ENCODE data around the gene IFNA10. TPM values are rescaled to one million over a fixed set of nuclear protein-coding genes. Genes with fewer than 3 reads are reported as not detected.
"Not testable (repeated sequence)": the region's sequence is repeated elsewhere in the genome, so short reads cannot be mapped to it uniquely, and the experiment has no call there.

Gene IFNA10
- total RNA-seq (2012; rRNA removed) (not detected in 2 replicates), polyA plus RNA-seq (2012; rRNA removed) (not detected in 2 replicates), Bru-seq, nascent RNA (not detected), BruChase-seq, experiment 1, labeled RNA remaining after a 6-hour chase (not detected), BruChase-seq, experiment 2, labeled RNA remaining after a 2-hour chase (not detected)
- polyA plus RNA-seq (2012; cell fraction: cytosol; rRNA removed), result not detected in 2 replicates
- polyA plus RNA-seq (2012; cell fraction: nucleus; rRNA removed; ENCODE audit: low replicate concordance), result not detected in 2 replicates
- long read RNA-seq, result 0 reads

DNA sequence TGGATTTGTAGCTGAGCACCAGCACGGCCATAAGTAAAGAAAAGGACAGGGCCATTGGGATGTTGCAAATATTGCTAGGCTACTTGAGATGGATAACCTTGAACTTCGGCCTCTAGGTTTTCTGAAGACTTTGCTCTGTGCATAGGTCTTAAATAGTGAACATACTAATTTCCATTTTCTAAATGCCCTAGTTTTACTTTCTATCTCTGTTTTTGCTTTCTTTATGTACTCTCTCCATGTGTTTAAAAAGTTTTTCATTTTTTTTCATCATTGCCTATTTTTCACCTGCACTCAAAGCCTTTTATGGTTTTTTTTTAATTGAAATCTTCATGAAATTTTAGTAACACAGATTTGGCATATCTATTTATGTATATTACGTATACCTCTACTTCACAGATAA is at the start of gene IFNA10:
TSS of gene IFNA10 (minus strand) at position 101 of the 400 bp plus-strand sequence. CDS start at position 55, 46 bp downstream.
- H3K79me1 ChIP-seq (ENCODE audit: low read depth in 1 of 2, low read length in 2 of 2); H3K4me3 ChIP-seq (ENCODE audit: insufficient read depth, low read depth, low read length); BruUV-seq (replicated peaks); H3K18ac ChIP-seq (ENCODE audit: low read depth, low read length); POLR2A ChIA-PET (ENCODE audit: unreplicated experiment); H2BK5ac ChIP-seq (ENCODE audit: low read depth, low read length, poor library complexity, severe bottlenecking); H4K5ac ChIP-seq (ENCODE audit: low read depth, low read length); H3K27ac ChIP-seq (ENCODE audit: insufficient read depth, low read length); ATAC-seq (ENCODE audit: low read depth); H2BK120ac ChIP-seq (ENCODE audit: low read depth, low read length); dilution Hi-C loops (cut with HindIII; ENCODE audit: low sequenced_read_pairs, unreplicated experiment); CTCF ChIA-PET; H3K23ac ChIP-seq (ENCODE audit: low read depth, low read length); H2AK5ac ChIP-seq (ENCODE audit: low read depth, low read length); DNase-seq; H4K8ac ChIP-seq (ENCODE audit: low read depth in 2 of 2, low read length in 2 of 2); H3K14ac ChIP-seq (replicated peaks; ENCODE audit: low read depth, low read length); intact Hi-C loops (cut with micrococcal nuclease); H3K27me3 ChIP-seq (ENCODE audit: control insufficient read depth, insufficient read depth, low read length); H3K9me3 ChIP-seq (ENCODE audit: control insufficient read depth, insufficient read depth, low read length); H2AK9ac ChIP-seq (replicated peaks; ENCODE audit: low read depth, low read length, poor library complexity); H3K36me3 ChIP-seq (ENCODE audit: control insufficient read depth, insufficient read depth, low read length); H3K9ac ChIP-seq (ENCODE audit: low read depth, low read length); H3K4ac ChIP-seq (ENCODE audit: low read depth, low read length); H4K91ac ChIP-seq (ENCODE audit: insufficient read depth, low read depth, low read length); H2BK20ac ChIP-seq (ENCODE audit: low read depth, low read length); H3K56ac ChIP-seq (ENCODE audit: extremely low read depth, insufficient read depth, low read length); H2AFZ ChIP-seq (replicated peaks; ENCODE audit: low read length, poor library complexity); H4K20me1 ChIP-seq (ENCODE audit: insufficient read depth, low read length); H3K4me2 ChIP-seq (ENCODE audit: low read depth, low read length); H2BK15ac ChIP-seq (ENCODE audit: low read depth, low read length); H3K4me1 ChIP-seq (ENCODE audit: control insufficient read depth, insufficient read depth, low read length); H3K9me1 ChIP-seq (ENCODE audit: insufficient read depth, low read length): not testable (repeated sequence)
- in situ Hi-C loops (cut with MboI; ENCODE audit: low sequenced_read_pairs), result loop anchor here (25.0 kb wide), 1 partner anchor 580 kb away; no protein-coding TSS in a partner anchor
- WGBS, 2 experiments (ENCODE audit: extremely low coverage in 2 of 2, insufficient read length in 1 of 2), result no CpG with 5 or more reads among the region's 3 CpGs
